ENCODE data around the gene FGF14. TPM values are rescaled to one million over a fixed set of nuclear protein-coding genes. Genes with fewer than 3 reads are reported as not detected.

FGF14 gene
- total and polyA plus RNA-seq, 2 of the 4 experiments (the other 2 are of a cell fraction), result under 0.01 TPM; not detected in 1

DNA sequence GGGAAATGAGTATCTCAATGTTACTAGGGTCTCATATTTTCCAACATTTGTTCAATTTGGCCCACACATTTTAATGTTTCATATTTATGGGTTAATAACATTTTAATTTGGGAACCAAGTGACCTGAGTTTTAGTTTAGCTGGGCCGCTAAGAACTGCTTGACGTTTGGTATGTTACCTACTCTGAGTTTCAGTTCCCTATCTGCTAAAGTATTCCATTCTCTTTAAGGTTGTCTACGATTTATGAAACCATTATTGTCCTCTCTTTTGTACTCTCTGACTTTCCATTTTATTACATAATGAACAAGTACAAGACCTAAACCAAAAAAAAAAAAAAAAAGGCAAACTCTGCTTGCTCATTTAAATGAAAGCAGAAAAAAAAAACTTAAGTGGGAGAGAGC, 89.9 kb downstream of the FGF14 start:
- Histone ChIP-seq H2BK5ac (ENCODE audit: low read depth, low read length, poor library complexity, severe bottlenecking) (no peak overlapping the region), H3K23ac (ENCODE audit: low read depth, low read length) (no peak overlapping the region), H3K56ac (ENCODE audit: extremely low read depth, insufficient read depth, low read length) (no peak overlapping the region), H3K14ac (replicated peaks; ENCODE audit: low read depth, low read length) (no peak overlapping the region), H4K91ac (ENCODE audit: insufficient read depth, low read depth, low read length) (no peak overlapping the region), H3K4ac (ENCODE audit: low read depth, low read length) (no peak overlapping the region), H3K9ac (ENCODE audit: low read depth, low read length) (no peak overlapping the region), H3K36me3 (ENCODE audit: control insufficient read depth, insufficient read depth, low read length) (no peaks in the 10 kb centered on the region), H3K9me1 (ENCODE audit: insufficient read depth, low read length) (no peaks in the 10 kb centered on the region), H2AK5ac (ENCODE audit: low read depth, low read length) (no peak overlapping the region), H3K4me3 (ENCODE audit: insufficient read depth, low read depth, low read length) (no peak overlapping the region), H2BK20ac (ENCODE audit: low read depth, low read length) (no peak overlapping the region), H2BK15ac (ENCODE audit: low read depth, low read length) (no peak overlapping the region), H4K5ac (ENCODE audit: low read depth, low read length) (no peak overlapping the region), H3K27me3 (ENCODE audit: control insufficient read depth, insufficient read depth, low read length) (no peaks in the 10 kb centered on the region), H3K79me1 (ENCODE audit: low read depth in 1 of 2, low read length in 2 of 2) (no peaks in the 10 kb centered on the region), H3K27ac (ENCODE audit: insufficient read depth, low read length) (no peak overlapping the region), H3K18ac (ENCODE audit: low read depth, low read length) (no peak overlapping the region), H3K4me2 (ENCODE audit: low read depth, low read length) (no peak overlapping the region), H2AK9ac (replicated peaks; ENCODE audit: low read depth, low read length, poor library complexity) (no peak overlapping the region), H3K4me1 (ENCODE audit: control insufficient read depth, insufficient read depth, low read length) (no peaks in the 10 kb centered on the region), H2BK120ac (ENCODE audit: low read depth, low read length) (no peak overlapping the region), H3K9me3 (ENCODE audit: control insufficient read depth, insufficient read depth, low read length) (no peaks in the 10 kb centered on the region), H4K8ac (ENCODE audit: low read depth in 2 of 2, low read length in 2 of 2) (no peak overlapping the region), H4K20me1 (ENCODE audit: insufficient read depth, low read length) (no peaks in the 10 kb centered on the region), H2AFZ (replicated peaks; ENCODE audit: low read length, poor library complexity) (no peak overlapping the region)
- POLR2A ChIA-PET (ENCODE audit: unreplicated experiment), result no interaction called here
- no peak for TF ChIP-seq CHD1 (IDR thresholded peaks at IDR 0.05; ENCODE audit: low read depth, low read length)
- no peak for TF ChIP-seq RCOR1 (IDR thresholded peaks at IDR 0.05; ENCODE audit: insufficient replicate concordance, low read length)
- TF ChIP-seq, protein P1, sequence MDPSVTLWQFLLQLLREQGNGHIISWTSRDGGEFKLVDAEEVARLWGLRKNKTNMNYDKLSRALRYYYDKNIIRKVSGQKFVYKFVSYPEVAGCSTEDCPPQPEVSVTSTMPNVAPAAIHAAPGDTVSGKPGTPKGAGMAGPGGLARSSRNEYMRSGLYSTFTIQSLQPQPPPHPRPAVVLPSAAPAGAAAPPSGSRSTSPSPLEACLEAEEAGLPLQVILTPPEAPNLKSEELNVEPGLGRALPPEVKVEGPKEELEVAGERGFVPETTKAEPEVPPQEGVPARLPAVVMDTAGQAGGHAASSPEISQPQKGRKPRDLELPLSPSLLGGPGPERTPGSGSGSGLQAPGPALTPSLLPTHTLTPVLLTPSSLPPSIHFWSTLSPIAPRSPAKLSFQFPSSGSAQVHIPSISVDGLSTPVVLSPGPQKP (IDR thresholded peaks at IDR 0.05; ENCODE audit: borderline replicate concordance, low read depth, low read length), result no peak
- no peak for TF ChIP-seq RFX5 (IDR thresholded peaks at IDR 0.05; ENCODE audit: low read depth, low read length)
- TF ChIP-seq MAZ (IDR thresholded peaks at IDR 0.05; ENCODE audit: borderline replicate concordance, low read depth, low read length), result no peak
- no peak for TF ChIP-seq NFE2L2 (IDR thresholded peaks at IDR 0.05; ENCODE audit: low read depth, low read length)
- no peak for TF ChIP-seq MXI1 (IDR thresholded peaks at IDR 0.05; ENCODE audit: borderline replicate concordance, low read depth, low read length)
- no peak for TF ChIP-seq SMC3 (IDR thresholded peaks at IDR 0.05; ENCODE audit: low read depth, low read length)
- no peak for TF ChIP-seq CEBPB (IDR thresholded peaks at IDR 0.05; ENCODE audit: low read depth, low read length)
- TF ChIP-seq, protein P2, sequence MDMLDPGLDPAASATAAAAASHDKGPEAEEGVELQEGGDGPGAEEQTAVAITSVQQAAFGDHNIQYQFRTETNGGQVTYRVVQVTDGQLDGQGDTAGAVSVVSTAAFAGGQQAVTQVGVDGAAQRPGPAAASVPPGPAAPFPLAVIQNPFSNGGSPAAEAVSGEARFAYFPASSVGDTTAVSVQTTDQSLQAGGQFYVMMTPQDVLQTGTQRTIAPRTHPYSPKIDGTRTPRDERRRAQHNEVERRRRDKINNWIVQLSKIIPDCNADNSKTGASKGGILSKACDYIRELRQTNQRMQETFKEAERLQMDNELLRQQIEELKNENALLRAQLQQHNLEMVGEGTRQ (IDR thresholded peaks at IDR 0.05; ENCODE audit: low read depth, low read length), result no peak
- no peak for TF ChIP-seq FOS (IDR thresholded peaks at IDR 0.05; ENCODE audit: low read depth, low read length)
- TF ChIP-seq, protein P3, sequence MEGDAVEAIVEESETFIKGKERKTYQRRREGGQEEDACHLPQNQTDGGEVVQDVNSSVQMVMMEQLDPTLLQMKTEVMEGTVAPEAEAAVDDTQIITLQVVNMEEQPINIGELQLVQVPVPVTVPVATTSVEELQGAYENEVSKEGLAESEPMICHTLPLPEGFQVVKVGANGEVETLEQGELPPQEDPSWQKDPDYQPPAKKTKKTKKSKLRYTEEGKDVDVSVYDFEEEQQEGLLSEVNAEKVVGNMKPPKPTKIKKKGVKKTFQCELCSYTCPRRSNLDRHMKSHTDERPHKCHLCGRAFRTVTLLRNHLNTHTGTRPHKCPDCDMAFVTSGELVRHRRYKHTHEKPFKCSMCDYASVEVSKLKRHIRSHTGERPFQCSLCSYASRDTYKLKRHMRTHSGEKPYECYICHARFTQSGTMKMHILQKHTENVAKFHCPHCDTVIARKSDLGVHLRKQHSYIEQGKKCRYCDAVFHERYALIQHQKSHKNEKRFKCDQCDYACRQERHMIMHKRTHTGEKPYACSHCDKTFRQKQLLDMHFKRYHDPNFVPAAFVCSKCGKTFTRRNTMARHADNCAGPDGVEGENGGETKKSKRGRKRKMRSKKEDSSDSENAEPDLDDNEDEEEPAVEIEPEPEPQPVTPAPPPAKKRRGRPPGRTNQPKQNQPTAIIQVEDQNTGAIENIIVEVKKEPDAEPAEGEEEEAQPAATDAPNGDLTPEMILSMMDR (conservative IDR thresholded peaks at IDR 0.05; ENCODE audit: low read depth, low read length), result no peak
- no peak for TF ChIP-seq POLR2A (IDR thresholded peaks at IDR 0.05; ENCODE audit: low read depth, low read length)
- TF ChIP-seq RAD21 (IDR thresholded peaks at IDR 0.05; ENCODE audit: low read length), result no peak
- dilution Hi-C loops (cut with HindIII; ENCODE audit: low sequenced_read_pairs, unreplicated experiment), result no loop called here
- WGBS, 2 experiments (ENCODE audit: extremely low coverage in 2 of 2, insufficient read length in 1 of 2), result 40% methylated on average over 1 of the region's 3 CpGs; no CpG with 5 or more reads in 1 of the 2 experiments
- CTCF ChIA-PET, result interaction anchor here (0.6 kb wide), 1 partner anchor 11 kb away, joined by 4 read pairs; no protein-coding TSS in a partner anchor
- in situ Hi-C loops (cut with MboI; ENCODE audit: low sequenced_read_pairs), result no loop called here
- no TSS peak for BruUV-seq (replicated peaks)
- no peak for ATAC-seq (ENCODE audit: low read depth)
- intact Hi-C loops (cut with micrococcal nuclease), result no loop called here
- no peak for DNase-seq

All from IMR-90 (cell line).